ENCODE measurements around the gene DHPS.

The DHPS gene

GRCh38 chr19:12695514-12695913 is 13.8 kb upstream of the DHPS start:
- no peak for TF ChIP-seq CTCF (IDR thresholded peaks at IDR 0.05; ENCODE audit: insufficient read depth, missing control alignments)
- DNase-seq (ENCODE audit: insufficient read length, low spot score), result no peak
- FAIRE-seq, result no peak

DNA sequence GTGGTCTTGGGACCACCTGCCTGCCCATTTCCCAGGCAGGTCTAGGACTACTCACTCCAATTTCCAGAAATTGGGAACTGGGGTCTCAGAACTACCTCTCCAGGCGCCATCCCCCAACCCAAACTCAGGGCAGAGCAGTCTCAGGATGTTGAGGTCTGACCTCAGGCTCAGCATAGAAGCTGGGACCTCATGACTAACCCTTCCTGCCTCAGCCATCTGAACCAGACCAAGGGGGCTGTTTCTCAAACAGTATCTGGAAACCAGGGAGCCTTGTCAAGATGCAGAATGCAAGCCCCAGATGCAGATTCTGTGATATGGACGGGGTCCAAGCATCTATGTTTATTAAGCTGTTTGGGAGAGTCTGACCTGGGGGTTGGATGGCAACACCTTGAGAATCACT is 13.4 kb upstream of the DHPS start:
- no peak for DNase-seq (ENCODE audit: insufficient read length, low spot score)
- FAIRE-seq, result no peak
- TF ChIP-seq CTCF (IDR thresholded peaks at IDR 0.05; ENCODE audit: insufficient read depth, missing control alignments), result no peak

DNA sequence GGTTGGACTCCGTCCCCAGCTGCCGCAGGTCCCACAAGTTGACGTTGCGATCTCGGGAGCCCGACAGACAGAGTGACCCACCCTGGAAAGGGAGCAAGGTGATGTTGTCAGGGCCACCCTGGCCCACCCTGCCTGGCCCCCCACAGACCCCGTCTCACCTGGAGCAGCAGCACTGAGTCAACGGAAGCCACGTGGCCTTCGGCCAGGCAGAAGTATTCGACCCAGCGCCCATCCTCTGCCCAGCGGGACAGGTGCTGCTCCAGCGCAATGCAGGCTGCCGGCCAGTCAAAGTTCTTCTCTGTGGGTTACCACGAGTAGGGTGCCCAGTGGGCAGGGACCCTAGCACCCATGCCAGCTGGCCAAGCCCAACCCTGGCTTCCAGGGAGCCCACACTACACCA is 13.0 kb upstream of the DHPS start:
- DNase-seq (ENCODE audit: insufficient read length, low spot score) (no peak), FAIRE-seq (no peak)
- no peak for TF ChIP-seq CTCF (IDR thresholded peaks at IDR 0.05; ENCODE audit: insufficient read depth, missing control alignments)

- DNase-seq (ENCODE audit: insufficient read length, low spot score), result no peak
- no peak for TF ChIP-seq CTCF (IDR thresholded peaks at IDR 0.05; ENCODE audit: insufficient read depth, missing control alignments)
- no peak for FAIRE-seq
Observed at GRCh38 chr19:12692960-12693359, 11.3 kb upstream of the DHPS start.

GRCh38 chr19:12689581-12690216 is 8.0 kb upstream of the DHPS start:
- no peak for TF ChIP-seq CTCF (IDR thresholded peaks at IDR 0.05; ENCODE audit: insufficient read depth, missing control alignments)
- FAIRE-seq, result no peak

DNA sequence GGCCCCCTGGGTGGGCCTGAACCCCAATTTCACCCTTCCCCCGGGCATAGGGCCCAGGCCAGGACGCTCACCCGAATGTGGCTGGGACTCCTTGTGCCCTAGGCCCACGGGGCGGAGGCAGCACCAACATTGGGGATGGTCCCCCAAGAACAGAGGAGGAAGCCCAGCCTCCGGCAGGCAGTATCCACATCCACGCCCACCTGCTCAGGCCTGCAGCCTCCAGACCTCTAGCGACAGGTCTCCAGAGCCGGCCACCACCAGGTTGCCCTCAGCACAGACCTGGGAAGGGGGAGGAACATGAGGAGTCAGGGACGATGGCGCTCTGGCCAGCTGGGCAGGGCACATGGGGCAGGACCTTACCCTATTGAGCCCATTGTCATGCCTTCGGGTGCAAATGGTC is 7.3 kb upstream of the DHPS start:
- TF ChIP-seq CTCF (IDR thresholded peaks at IDR 0.05; ENCODE audit: insufficient read depth, missing control alignments), result no peak
- DNase-seq (ENCODE audit: insufficient read length, low spot score), result no peak
- FAIRE-seq, result no peak

More at GRCh38 chr19:12689581-12690216, 8.0 kb upstream of the DHPS start:
- DNase-seq (ENCODE audit: insufficient read length, low spot score), result no peak

- TF ChIP-seq CTCF (IDR thresholded peaks at IDR 0.05; ENCODE audit: insufficient read depth, missing control alignments), result no peak
- no peak for DNase-seq (ENCODE audit: insufficient read length, low spot score)
- no peak for FAIRE-seq
Observed at GRCh38 chr19:12687496-12688196, 6.0 kb upstream of the DHPS start, which contains the start of gene GNG14. Gene GNG14 (plus strand): TSS chr19:12687998. CDS start chr19:12688049, 51 bp downstream.

Measured in D721Med (cell line).